Measurements from ENCODE around the gene TYW5.

The TYW5 gene

DNA sequence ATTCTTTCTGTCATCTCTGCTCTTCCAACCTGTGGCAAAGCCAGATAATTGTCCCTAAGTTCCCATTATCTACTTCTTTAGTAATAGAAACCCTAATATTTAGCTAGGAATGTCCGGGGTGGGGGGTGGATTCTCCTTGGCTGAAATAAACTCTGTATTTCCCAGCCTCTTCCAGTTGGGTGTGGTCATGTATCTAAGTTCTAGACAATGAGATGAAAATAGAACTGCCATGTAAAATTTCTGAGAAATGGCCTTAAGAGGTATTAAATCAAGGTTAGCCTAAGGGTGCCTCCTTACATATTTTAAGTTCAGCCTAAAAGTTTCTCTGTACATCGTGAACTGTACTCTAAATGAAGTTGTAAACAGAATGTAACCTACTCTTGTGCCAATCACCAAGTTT lies 39.6 kb upstream of the TYW5 start:
- TF ChIP-seq, protein P1, sequence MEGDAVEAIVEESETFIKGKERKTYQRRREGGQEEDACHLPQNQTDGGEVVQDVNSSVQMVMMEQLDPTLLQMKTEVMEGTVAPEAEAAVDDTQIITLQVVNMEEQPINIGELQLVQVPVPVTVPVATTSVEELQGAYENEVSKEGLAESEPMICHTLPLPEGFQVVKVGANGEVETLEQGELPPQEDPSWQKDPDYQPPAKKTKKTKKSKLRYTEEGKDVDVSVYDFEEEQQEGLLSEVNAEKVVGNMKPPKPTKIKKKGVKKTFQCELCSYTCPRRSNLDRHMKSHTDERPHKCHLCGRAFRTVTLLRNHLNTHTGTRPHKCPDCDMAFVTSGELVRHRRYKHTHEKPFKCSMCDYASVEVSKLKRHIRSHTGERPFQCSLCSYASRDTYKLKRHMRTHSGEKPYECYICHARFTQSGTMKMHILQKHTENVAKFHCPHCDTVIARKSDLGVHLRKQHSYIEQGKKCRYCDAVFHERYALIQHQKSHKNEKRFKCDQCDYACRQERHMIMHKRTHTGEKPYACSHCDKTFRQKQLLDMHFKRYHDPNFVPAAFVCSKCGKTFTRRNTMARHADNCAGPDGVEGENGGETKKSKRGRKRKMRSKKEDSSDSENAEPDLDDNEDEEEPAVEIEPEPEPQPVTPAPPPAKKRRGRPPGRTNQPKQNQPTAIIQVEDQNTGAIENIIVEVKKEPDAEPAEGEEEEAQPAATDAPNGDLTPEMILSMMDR (IDR thresholded peaks at IDR 0.05; ENCODE audit: insufficient read depth, low read length, poor library complexity, severe bottlenecking): no peak
- Histone ChIP-seq H3K4me3 (replicated peaks; ENCODE audit: low read depth, low read length) (no peak overlapping the region), H3K36me3 (ENCODE audit: control insufficient read depth, insufficient read depth, low read length) (no peaks in the 10 kb centered on the region), H3K27me3 (replicated peaks; ENCODE audit: control insufficient read depth, insufficient read depth, low read length) (no peaks in the 10 kb centered on the region)
- DNase-seq (ENCODE audit: extremely low read depth, insufficient read length): no peak

DNA sequence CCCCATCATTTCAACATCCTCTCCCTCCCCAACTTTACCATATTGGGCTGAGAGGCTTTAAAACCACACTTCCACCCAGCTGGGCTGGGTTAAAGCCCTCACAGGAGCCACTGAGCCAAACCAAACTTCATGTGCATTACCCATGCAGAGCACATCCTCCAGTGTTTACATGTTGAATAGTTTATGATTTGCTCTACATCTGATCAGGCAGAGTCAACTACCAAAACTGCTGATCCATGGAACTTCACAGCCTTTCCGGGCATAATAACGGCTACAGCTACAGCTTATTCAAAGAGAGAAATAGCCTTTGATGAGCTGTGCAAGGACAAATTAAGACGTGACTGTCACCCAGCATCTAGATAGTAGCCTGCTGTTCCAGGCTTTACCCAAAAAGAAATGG lies 39.1 kb upstream of the TYW5 start:
- Histone ChIP-seq H3K36me3 (ENCODE audit: control insufficient read depth, insufficient read depth, low read length) (no peaks in the 10 kb centered on the region), H3K4me3 (replicated peaks; ENCODE audit: low read depth, low read length) (no peak overlapping the region), H3K27me3 (replicated peaks; ENCODE audit: control insufficient read depth, insufficient read depth, low read length) (no peaks in the 10 kb centered on the region)
- TF ChIP-seq, protein P1 (IDR thresholded peaks at IDR 0.05; ENCODE audit: insufficient read depth, low read length, poor library complexity, severe bottlenecking): no peak
- DNase-seq (ENCODE audit: extremely low read depth, insufficient read length): no peak

DNA sequence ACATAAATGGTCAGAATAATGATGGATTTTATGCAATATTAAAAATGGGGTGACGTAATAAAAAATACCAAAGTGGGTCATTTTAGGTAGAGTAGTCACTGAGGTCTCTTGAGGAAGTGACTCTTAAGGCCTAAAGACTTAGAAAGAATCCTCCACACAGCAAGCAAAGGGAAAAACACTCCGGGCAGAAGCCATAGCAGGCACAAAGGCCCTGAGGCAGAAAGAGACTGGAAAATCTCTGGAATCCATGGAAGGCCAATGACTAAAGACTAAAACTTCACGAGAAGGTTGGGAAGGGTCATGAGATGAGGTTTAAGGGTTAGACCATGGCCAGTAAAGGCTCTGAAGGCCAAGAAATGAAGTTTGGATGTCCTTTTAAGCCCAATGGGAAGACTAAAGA lies 37.0 kb upstream of the TYW5 start:
- DNase-seq (ENCODE audit: extremely low read depth, insufficient read length): no peak
- Histone ChIP-seq H3K36me3 (ENCODE audit: control insufficient read depth, insufficient read depth, low read length) (no peaks in the 10 kb centered on the region), H3K27me3 (replicated peaks; ENCODE audit: control insufficient read depth, insufficient read depth, low read length) (no peaks in the 10 kb centered on the region), H3K4me3 (replicated peaks; ENCODE audit: low read depth, low read length) (no peak overlapping the region)
- TF ChIP-seq, protein P1 (IDR thresholded peaks at IDR 0.05; ENCODE audit: insufficient read depth, low read length, poor library complexity, severe bottlenecking): no peak

GRCh38 chr2:199991691-199992090 lies 36.4 kb upstream of the TYW5 start:
- TF ChIP-seq, protein P1 (IDR thresholded peaks at IDR 0.05; ENCODE audit: insufficient read depth, low read length, poor library complexity, severe bottlenecking): no peak

DNA sequence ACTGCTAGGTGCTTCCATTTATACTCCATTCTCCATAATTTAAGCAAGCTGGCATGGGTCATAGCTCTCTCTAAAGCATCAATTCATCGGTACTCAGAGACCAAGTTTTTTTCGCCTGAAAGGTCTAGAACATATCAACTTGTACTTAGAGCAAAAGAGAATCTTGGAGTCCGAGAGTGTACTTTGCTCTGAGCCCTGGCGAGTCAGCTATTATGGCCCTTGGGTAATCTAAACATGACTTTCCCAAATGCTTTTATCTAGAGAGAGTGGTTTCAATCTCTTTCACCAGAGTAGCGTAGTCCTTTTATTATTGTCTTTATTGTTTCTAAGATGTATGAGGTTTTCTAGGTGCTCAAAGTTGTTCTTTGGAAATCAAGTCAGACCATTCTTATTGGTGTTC lies 34.5 kb upstream of the TYW5 start:
- Histone ChIP-seq H3K36me3 (ENCODE audit: control insufficient read depth, insufficient read depth, low read length) (no peaks in the 10 kb centered on the region), H3K27me3 (replicated peaks; ENCODE audit: control insufficient read depth, insufficient read depth, low read length) (no peaks in the 10 kb centered on the region), H3K4me3 (replicated peaks; ENCODE audit: low read depth, low read length) (no peak overlapping the region)
- TF ChIP-seq, protein P1 (IDR thresholded peaks at IDR 0.05; ENCODE audit: insufficient read depth, low read length, poor library complexity, severe bottlenecking): no peak
- no peak for DNase-seq (ENCODE audit: extremely low read depth, insufficient read length)

More at GRCh38 chr2:199991691-199992090, 36.4 kb upstream of the TYW5 start:
- Histone ChIP-seq H3K27me3 (replicated peaks; ENCODE audit: control insufficient read depth, insufficient read depth, low read length) (no peaks in the 10 kb centered on the region), H3K4me3 (replicated peaks; ENCODE audit: low read depth, low read length) (no peak overlapping the region), H3K36me3 (ENCODE audit: control insufficient read depth, insufficient read depth, low read length) (no peaks in the 10 kb centered on the region)
- DNase-seq (ENCODE audit: extremely low read depth, insufficient read length): no peak

DNA sequence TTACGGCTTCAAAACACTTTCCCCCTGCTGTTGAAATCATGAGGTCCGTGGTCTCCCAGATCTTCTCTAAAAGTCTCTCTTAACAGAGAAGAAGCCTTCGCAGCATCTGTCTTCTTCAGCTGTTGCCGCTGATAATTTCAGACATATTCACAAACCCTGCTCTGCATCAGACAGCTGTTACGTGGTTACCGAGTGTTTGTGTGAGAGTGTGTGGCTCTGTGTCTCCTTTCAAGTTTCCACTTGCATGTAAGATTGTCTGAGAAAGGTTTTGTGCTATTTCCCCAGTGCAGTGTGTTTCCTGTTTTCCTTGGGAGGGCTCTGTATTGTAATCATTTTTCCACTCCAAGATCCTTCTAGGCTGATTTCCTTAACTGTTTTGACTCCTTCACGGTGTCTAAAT lies 32.9 kb upstream of the TYW5 start:
- TF ChIP-seq, protein P1 (IDR thresholded peaks at IDR 0.05; ENCODE audit: insufficient read depth, low read length, poor library complexity, severe bottlenecking): no peak
- no peak for DNase-seq (ENCODE audit: extremely low read depth, insufficient read length)
- Histone ChIP-seq H3K4me3 (replicated peaks; ENCODE audit: low read depth, low read length) (no peak overlapping the region), H3K36me3 (ENCODE audit: control insufficient read depth, insufficient read depth, low read length) (no peaks in the 10 kb centered on the region), H3K27me3 (replicated peaks; ENCODE audit: control insufficient read depth, insufficient read depth, low read length) (no peaks in the 10 kb centered on the region)

Measured in GM06990 (cell line).